ENCODE results near the gene PI4K2B. TPM values are rescaled to one million over a fixed set of nuclear protein-coding genes. Genes with fewer than 3 reads are reported as not detected.

Gene PI4K2B
- total and polyA plus RNA-seq, 2 experiments from 2014 or later: 11.8 to 44.1 TPM

DNA sequence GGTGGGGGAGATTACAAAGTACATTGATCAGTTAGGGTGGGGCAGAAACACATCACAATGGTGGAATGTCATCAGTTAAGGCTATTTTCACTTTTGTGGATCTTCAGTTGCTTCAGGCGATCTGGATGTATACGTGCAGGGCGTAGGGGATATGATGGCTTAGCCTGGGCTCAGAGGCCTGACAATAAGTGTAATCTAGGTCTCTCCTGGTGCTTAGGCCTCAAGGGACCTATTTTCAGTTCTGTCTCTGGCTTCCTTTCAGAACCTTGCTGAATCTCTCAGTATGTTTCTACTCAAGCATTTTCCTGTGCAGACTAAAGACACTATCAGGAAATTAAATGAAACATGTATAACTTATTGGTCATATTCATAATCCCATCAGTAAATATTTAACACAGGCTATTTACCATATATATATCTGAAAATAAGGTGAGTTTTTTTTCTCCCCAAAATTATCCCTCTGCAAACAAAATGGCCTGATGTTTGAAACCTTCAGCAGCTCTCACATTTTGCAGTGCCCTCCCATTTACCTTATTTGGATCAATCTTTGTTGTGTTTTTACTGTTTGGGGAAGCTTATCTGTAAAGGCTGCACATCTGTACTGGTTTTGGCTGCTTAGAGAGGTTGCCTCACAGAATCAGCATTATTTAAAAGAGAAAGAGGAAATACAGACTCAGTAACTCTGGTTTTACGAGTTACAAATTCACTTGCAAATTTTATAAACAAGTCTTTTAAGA, 76.4 kb downstream of the PI4K2B start:
- WGBS (ENCODE audit: low lambda C conversion rate, missing lambda C conversion rate): 85% methylated on average over 4 of the region's 4 CpGs
- Histone ChIP-seq H3K9me2 (replicated peaks; ENCODE audit: insufficient read depth) (no peaks in the 10 kb centered on the region), H3K27me3 (no peaks in the 10 kb centered on the region), H3K4me1 (ENCODE audit: insufficient read depth) (peaks cover 4% of the 10 kb centered on the region), H3K79me2 (peaks cover 15% of the 10 kb centered on the region), H3K4me2 (peak overlapping the region; percentile 50), H3K27ac (no peak overlapping the region), H3K4me3 (no peak overlapping the region), H4K20me1 (ENCODE audit: insufficient read depth, poor library complexity, severe bottlenecking) (no peaks in the 10 kb centered on the region), H3K36me3 (replicated peaks; ENCODE audit: insufficient read depth, low read depth) (no peaks in the 10 kb centered on the region), H2AFZ (peak overlapping the region; percentile 41), H3K9me3 (ENCODE audit: low read depth) (no peaks in the 10 kb centered on the region)
- TF ChIP-seq, protein P1, sequence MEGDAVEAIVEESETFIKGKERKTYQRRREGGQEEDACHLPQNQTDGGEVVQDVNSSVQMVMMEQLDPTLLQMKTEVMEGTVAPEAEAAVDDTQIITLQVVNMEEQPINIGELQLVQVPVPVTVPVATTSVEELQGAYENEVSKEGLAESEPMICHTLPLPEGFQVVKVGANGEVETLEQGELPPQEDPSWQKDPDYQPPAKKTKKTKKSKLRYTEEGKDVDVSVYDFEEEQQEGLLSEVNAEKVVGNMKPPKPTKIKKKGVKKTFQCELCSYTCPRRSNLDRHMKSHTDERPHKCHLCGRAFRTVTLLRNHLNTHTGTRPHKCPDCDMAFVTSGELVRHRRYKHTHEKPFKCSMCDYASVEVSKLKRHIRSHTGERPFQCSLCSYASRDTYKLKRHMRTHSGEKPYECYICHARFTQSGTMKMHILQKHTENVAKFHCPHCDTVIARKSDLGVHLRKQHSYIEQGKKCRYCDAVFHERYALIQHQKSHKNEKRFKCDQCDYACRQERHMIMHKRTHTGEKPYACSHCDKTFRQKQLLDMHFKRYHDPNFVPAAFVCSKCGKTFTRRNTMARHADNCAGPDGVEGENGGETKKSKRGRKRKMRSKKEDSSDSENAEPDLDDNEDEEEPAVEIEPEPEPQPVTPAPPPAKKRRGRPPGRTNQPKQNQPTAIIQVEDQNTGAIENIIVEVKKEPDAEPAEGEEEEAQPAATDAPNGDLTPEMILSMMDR (IDR thresholded peaks at IDR 0.05; ENCODE audit: poor library complexity): no peak
- TF ChIP-seq EZH2 (IDR thresholded peaks at IDR 0.05; ENCODE audit: borderline replicate concordance) (no peak), EZH2phosphoT487 (IDR thresholded peaks at IDR 0.05; ENCODE audit: low read depth, severe bottlenecking, unreplicated experiment) (no peak)
- no peak for DNase-seq (ENCODE audit: low spot score)

DNA sequence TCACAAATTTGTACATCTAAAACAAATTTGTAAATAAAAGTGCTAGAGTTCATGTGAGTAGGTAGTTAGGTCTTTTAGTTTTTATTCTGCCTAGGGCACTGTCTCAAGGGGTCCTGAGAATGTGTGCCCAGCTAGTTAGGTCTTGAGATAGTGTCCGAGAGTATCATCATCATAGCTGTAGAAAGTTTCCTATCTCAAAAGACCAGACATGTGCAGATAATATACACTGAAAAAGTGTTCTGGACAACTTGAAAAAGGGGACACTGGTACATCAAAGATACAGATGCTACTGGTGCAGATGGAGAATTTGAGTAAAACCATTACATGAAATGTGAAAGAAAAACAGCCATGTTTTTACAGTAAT, 77.0 kb downstream of the PI4K2B start:
- Histone ChIP-seq H4K20me1 (ENCODE audit: insufficient read depth, poor library complexity, severe bottlenecking) (no peaks in the 10 kb centered on the region), H3K9me2 (replicated peaks; ENCODE audit: insufficient read depth) (no peaks in the 10 kb centered on the region), H3K9me3 (ENCODE audit: low read depth) (no peaks in the 10 kb centered on the region), H3K79me2 (peaks cover 15% of the 10 kb centered on the region), H3K4me2 (peak overlapping the region; percentile 50), H3K4me3 (no peak overlapping the region), H3K27ac (no peak overlapping the region), H3K4me1 (ENCODE audit: insufficient read depth) (peaks cover 4% of the 10 kb centered on the region), H3K36me3 (replicated peaks; ENCODE audit: insufficient read depth, low read depth) (no peaks in the 10 kb centered on the region), H2AFZ (peak overlapping the region; percentile 41), H3K27me3 (no peaks in the 10 kb centered on the region)
- no peak for DNase-seq (ENCODE audit: low spot score)
- 81% methylated on average over 1 of the region's 1 CpG for WGBS (ENCODE audit: low lambda C conversion rate, missing lambda C conversion rate)
- TF ChIP-seq EZH2phosphoT487 (IDR thresholded peaks at IDR 0.05; ENCODE audit: low read depth, severe bottlenecking, unreplicated experiment) (no peak), EZH2 (IDR thresholded peaks at IDR 0.05; ENCODE audit: borderline replicate concordance) (no peak)
- TF ChIP-seq, protein P1 (IDR thresholded peaks at IDR 0.05; ENCODE audit: poor library complexity): no peak

DNA sequence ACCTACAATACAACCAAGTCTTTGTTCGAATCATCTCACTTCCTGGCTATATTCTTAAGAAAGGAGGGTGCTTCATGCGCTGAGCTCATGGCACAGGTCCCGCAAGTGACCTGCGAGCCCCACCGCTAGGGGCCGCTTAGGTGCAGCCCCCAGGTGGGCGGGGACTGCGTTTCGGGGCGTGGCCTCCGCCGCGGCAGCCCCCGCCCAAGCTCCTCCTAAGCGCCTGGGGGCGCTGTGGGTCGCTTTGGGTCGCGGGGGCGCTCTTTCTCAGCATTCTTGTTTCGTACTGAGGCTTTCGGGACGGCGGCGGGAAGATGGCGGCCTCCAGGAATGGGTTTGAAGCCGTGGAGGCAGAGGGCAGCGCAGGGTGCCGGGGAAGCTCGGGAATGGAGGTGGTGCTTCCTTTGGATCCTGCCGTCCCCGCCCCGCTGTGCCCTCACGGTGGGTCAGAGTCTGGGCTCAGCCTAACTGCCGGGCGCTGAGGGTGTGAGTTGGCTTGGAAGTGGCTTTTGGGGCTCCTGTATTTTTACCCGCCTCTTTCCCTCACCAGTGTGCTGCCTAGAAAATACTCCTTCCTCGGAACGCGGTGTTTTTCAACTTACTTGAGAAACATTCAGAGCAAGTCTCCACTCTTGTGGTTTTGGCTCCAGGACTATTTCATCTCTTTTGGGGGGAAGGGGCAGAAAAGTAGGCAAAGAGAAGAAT, 78.8 kb downstream of the PI4K2B start, which contains the start of gene ZCCHC4:
TSS of gene ZCCHC4 (plus strand) at position 279 of the 705 bp plus-strand sequence. CDS start at position 315, 36 bp downstream.
- no peak for TF ChIP-seq EZH2 (IDR thresholded peaks at IDR 0.05; ENCODE audit: borderline replicate concordance)
- TF ChIP-seq, protein P1 (IDR thresholded peaks at IDR 0.05; ENCODE audit: poor library complexity): peak; percentile 99
- WGBS (ENCODE audit: low lambda C conversion rate, missing lambda C conversion rate): 2% methylated on average over 39 of the region's 40 CpGs
- peaks cover 15% of the 10 kb centered on the region for H3K79me2 ChIP-seq

More for the DNA sequence above, 78.8 kb downstream of the PI4K2B start, which contains the start of gene ZCCHC4:
- Histone ChIP-seq H3K4me2 (peak within 1 kb of the TSS; percentile 84), H3K4me1 (ENCODE audit: insufficient read depth) (peaks cover 4% of the 10 kb centered on the region), H3K9me3 (ENCODE audit: low read depth) (no peaks in the 10 kb centered on the region), H3K27me3 (no peaks in the 10 kb centered on the region), H3K36me3 (replicated peaks; ENCODE audit: insufficient read depth, low read depth) (no peaks in the 10 kb centered on the region), H4K20me1 (ENCODE audit: insufficient read depth, poor library complexity, severe bottlenecking) (no peaks in the 10 kb centered on the region), H3K9me2 (replicated peaks; ENCODE audit: insufficient read depth) (no peaks in the 10 kb centered on the region), H2AFZ (peak within 1 kb of the TSS; percentile 99), H3K27ac (peak within 1 kb of the TSS; percentile 79), H3K4me3 (peak within 1 kb of the TSS; percentile 84)
- DNase-seq (ENCODE audit: low spot score): peak; percentile 95
